H1 (cell line): ENCODE measurements around the gene BRPF3. TPM values are rescaled to one million over a fixed set of nuclear protein-coding genes. Genes with fewer than 3 reads are reported as not detected.

Source experiments
- CTCF ChIA-PET: fragments of 300-600 bp; sonication (Branson Sonifier 250); formaldehyde crosslinking; loops from one replicate; lab custom pipeline; 2021; ENCODE audit not compliant: partially characterized antibody; lab: Charles Lee
- POLR2A ChIA-PET: fragments of 300-600 bp; sonication (Branson Sonifier 250); formaldehyde crosslinking; loops from one replicate; lab custom pipeline; 2021; ENCODE audit warnings: inconsistent platforms; ENCODE audit not compliant: partially characterized antibody; lab: Charles Lee
- DNase-seq, 2 experiments: peaks; one replicate each; pipeline versions ENCODE4 v3.0.0 to v3.0.0-alpha.2; 2010 to 2022; ENCODE audit warnings: low spot score in 2 of 2, low read depth in 1 of 2, mixed read lengths in 1 of 2
- FAIRE-seq: peaks from 2 replicates; lab custom pipeline; 2011; peaks lifted over from hg19 to GRCh38; lab: Jason Lieb, UNC
- H2AFZ ChIP-seq: 2 replicates; pipeline ENCODE4 v1.8.1; 2012; ENCODE audit warnings: low read length, inconsistent platforms
- H2AK5ac ChIP-seq: 2 replicates; pipeline ENCODE4 v1.6.1; 2013; ENCODE audit warnings: low read depth, low read length
- H2BK120ac ChIP-seq: replicated peaks from 2 replicates; pipeline ENCODE3; 2013; ENCODE audit warnings: low read depth, low read length, inconsistent platforms
- H2BK12ac ChIP-seq: 2 replicates; pipeline ENCODE4 v1.6.1; 2013; ENCODE audit warnings: low read depth, low read length
- H2BK15ac ChIP-seq: 2 replicates; pipeline ENCODE4 v1.6.1; 2013; ENCODE audit warnings: low read length
- H2BK20ac ChIP-seq: 2 replicates; pipeline ENCODE4 v1.6.1; 2013; ENCODE audit warnings: low read length
- H2BK5ac ChIP-seq: 2 replicates; pipeline ENCODE4 v1.6.1; 2013; ENCODE audit warnings: low read depth, low read length
- H3K14ac ChIP-seq: 2 replicates; pipeline ENCODE4 v1.6.1; 2013; ENCODE audit warnings: inconsistent platforms; ENCODE audit not compliant: insufficient read length
- H3K18ac ChIP-seq: 2 replicates; pipeline ENCODE4 v1.6.1; 2013; ENCODE audit warnings: low read length; ENCODE audit errors: extremely low read depth
- H3K23ac ChIP-seq: 2 replicates; pipeline ENCODE4 v1.6.1; 2013; ENCODE audit warnings: inconsistent platforms; ENCODE audit not compliant: insufficient read length
- H3K23me2 ChIP-seq: 2 replicates; pipeline ENCODE4 v1.6.1; 2013; ENCODE audit warnings: low read depth, low read length
- H3K27ac ChIP-seq: 2 replicates; pipeline ENCODE4 v1.6.1; 2011; ENCODE audit warnings: low read depth, low read length, inconsistent platforms
- H3K27me3 ChIP-seq, 4 experiments: replicated peaks in 1 of 4; 1 replicate in 1 of 4; 2 replicates in 3 of 4; pipeline versions ENCODE4 v1.6.1 to v1.8.1; 2011 to 2013; ENCODE audit warnings: low read length in 3 of 4, mild to moderate bottlenecking in 3 of 4, inconsistent platforms in 2 of 4, mixed read lengths in 2 of 4, moderate library complexity in 1 of 4; ENCODE audit not compliant: control insufficient read depth in 3 of 4, insufficient read depth in 3 of 4; ENCODE audit errors: extremely low read depth in 1 of 4
- H3K36me3 ChIP-seq, 4 experiments: 2 replicates each; pipeline versions ENCODE4 v1.6.1 to v1.8.1; 2011 to 2013; ENCODE audit warnings: mild to moderate bottlenecking in 4 of 4, low read length in 3 of 4, moderate library complexity in 2 of 4, control low read depth in 1 of 4, inconsistent platforms in 1 of 4; ENCODE audit not compliant: insufficient read depth in 4 of 4, control insufficient read depth in 2 of 4
- H3K4ac ChIP-seq: replicated peaks from 2 replicates; pipeline ENCODE3; 2013; ENCODE audit warnings: low read length, low read depth, mixed read lengths, inconsistent platforms; ENCODE audit not compliant: insufficient read length
- H3K4me1 ChIP-seq, 4 experiments: replicated peaks in 1 of 4; 1 replicate in 1 of 4; 2 replicates in 3 of 4; pipeline versions ENCODE4 v1.6.1 to v1.8.1; 2011 to 2013; ENCODE audit warnings: low read length in 3 of 4, inconsistent platforms in 2 of 4, mixed read lengths in 1 of 4; ENCODE audit not compliant: insufficient read depth in 4 of 4, control insufficient read depth in 3 of 4
- H3K4me2 ChIP-seq, 2 experiments: 2 replicates each; pipeline versions ENCODE4 v1.6.1 to v1.8.1; 2011 to 2013; ENCODE audit warnings: low read depth in 2 of 2, low read length in 2 of 2, control low read depth in 1 of 2, inconsistent platforms in 1 of 2, mild to moderate bottlenecking in 1 of 2; ENCODE audit not compliant: insufficient read depth in 1 of 2
- H3K4me3 ChIP-seq, 4 experiments: fragments of 200-600, 300-600 bp in 1 of 4; sonication (generic), shearing (Covaris generic), sonication (Bioruptor Twin) in 1 of 4; 2 replicates each; pipeline versions ENCODE4 v1.5.1 to v1.8.1; 2011 to 2016; ENCODE audit warnings: low read length in 4 of 4, low read depth in 3 of 4, control low read depth in 2 of 4, inconsistent platforms in 2 of 4, mild to moderate bottlenecking in 2 of 4, mixed read lengths in 1 of 4, moderate library complexity in 1 of 4; ENCODE audit not compliant: insufficient read depth in 2 of 4; ENCODE audit errors: extremely low read depth in 1 of 4
- H3K56ac ChIP-seq: replicated peaks from 2 replicates; pipeline ENCODE3; 2013; ENCODE audit warnings: low read depth, mild to moderate bottlenecking, mixed read lengths, low read length, inconsistent platforms; ENCODE audit not compliant: insufficient read length
- H3K79me1 ChIP-seq: 2 replicates; pipeline ENCODE4 v1.6.1; 2013; ENCODE audit warnings: low read depth, low read length, control low read depth
- H3K79me2 ChIP-seq, 2 experiments: 2 replicates each; pipeline versions ENCODE4 v1.6.1 to v1.8.1; 2012 to 2013; ENCODE audit warnings: low read length in 2 of 2, mild to moderate bottlenecking in 2 of 2, inconsistent platforms in 1 of 2; ENCODE audit not compliant: insufficient read depth in 2 of 2, control insufficient read depth in 1 of 2
- H3K9ac ChIP-seq, 4 experiments: replicated peaks in 1 of 4; 1 replicate in 1 of 4; 2 replicates in 3 of 4; pipeline versions ENCODE4 v1.6.1 to v1.8.1; 2011 to 2013; ENCODE audit warnings: low read depth in 3 of 4, low read length in 3 of 4, control low read depth in 2 of 4, mild to moderate bottlenecking in 2 of 4, moderate library complexity in 2 of 4, inconsistent platforms in 1 of 4; ENCODE audit errors: extremely low read depth in 1 of 4
- H3K9me3 ChIP-seq, 2 experiments: 2 replicates each; pipeline versions ENCODE4 v1.6.1 to v1.8.1; 2012 to 2013; ENCODE audit warnings: mild to moderate bottlenecking in 2 of 2, moderate library complexity in 2 of 2, control low read depth in 1 of 2, inconsistent platforms in 1 of 2, low read depth in 1 of 2, low read length in 1 of 2, mixed read lengths in 1 of 2; ENCODE audit not compliant: insufficient read depth in 2 of 2
- H4K20me1 ChIP-seq, 2 experiments: replicated peaks in 1 of 2; 2 replicates each; pipeline versions ENCODE3 to v1.8.1; 2011 to 2013; ENCODE audit warnings: inconsistent platforms in 2 of 2, low read length in 2 of 2, mild to moderate bottlenecking in 1 of 2; ENCODE audit not compliant: insufficient read depth in 2 of 2, control insufficient read depth in 1 of 2
- H4K5ac ChIP-seq: 2 replicates; pipeline ENCODE4 v1.6.1; 2013; ENCODE audit warnings: low read length, low read depth, mixed read lengths, inconsistent platforms; ENCODE audit not compliant: insufficient read length
- H4K8ac ChIP-seq: 2 replicates; pipeline ENCODE4 v1.8.0; 2013; ENCODE audit warnings: mild to moderate bottlenecking, moderate library complexity, low read length, inconsistent platforms; ENCODE audit not compliant: insufficient read depth; ENCODE audit errors: extremely low read depth
- H4K91ac ChIP-seq: replicated peaks from 2 replicates; pipeline ENCODE3; 2013; ENCODE audit warnings: low read length, mixed read lengths, inconsistent platforms; ENCODE audit not compliant: insufficient read length
- ASH2L ChIP-seq: fragments of 200-600, 300-600 bp; sonication (generic); IDR thresholded peaks from one replicate; pipeline ENCODE4 v1.7.1; 2017; ENCODE audit warnings: low read length
- BACH1 ChIP-seq: IDR thresholded peaks from 2 replicates; pipeline ENCODE4 v1.6.1; 2012; ENCODE audit warnings: low read length, improper control_type of control experiment
- BRCA1 ChIP-seq: IDR thresholded peaks from 2 replicates; pipeline ENCODE4 v1.6.1; 2012; ENCODE audit warnings: low read depth, low read length, improper control_type of control experiment
- CTBP2 ChIP-seq: IDR thresholded peaks from 2 replicates; pipeline ENCODE4 v1.7.0; 2011; ENCODE audit warnings: borderline replicate concordance, mild to moderate bottlenecking, moderate library complexity, mixed read lengths, low read length; ENCODE audit not compliant: insufficient read depth, insufficient read length
- GABPA ChIP-seq: IDR thresholded peaks from 2 replicates; pipeline ENCODE4 v1.6.1; 2011; ENCODE audit warnings: mild to moderate bottlenecking, low read length, moderate library complexity, borderline replicate concordance; ENCODE audit not compliant: insufficient read depth
- KDM4A ChIP-seq: IDR thresholded peaks from one replicate; pipeline ENCODE4 v1.7.1; 2012; ENCODE audit warnings: low read depth, mild to moderate bottlenecking, moderate library complexity, low read length, inconsistent platforms; ENCODE audit not compliant: severe bottlenecking
- MAFK ChIP-seq: IDR thresholded peaks from 2 replicates; pipeline ENCODE4 v1.6.1; 2012; ENCODE audit warnings: low read depth, mild to moderate bottlenecking, improper control_type of control experiment, low read length
- POU5F1 ChIP-seq: IDR thresholded peaks from 2 replicates; pipeline ENCODE4 v1.6.1; 2011; ENCODE audit warnings: low read depth, mild to moderate bottlenecking, low read length, moderate library complexity
- RFX5 ChIP-seq: IDR thresholded peaks from 2 replicates; pipeline ENCODE4 v1.6.1; 2011; ENCODE audit warnings: low read depth, low read length, improper control_type of control experiment, borderline replicate concordance
- SIX5 ChIP-seq: IDR thresholded peaks from 2 replicates; pipeline ENCODE4 v1.6.1; 2011; ENCODE audit warnings: mild to moderate bottlenecking, low read depth, low read length
- SP1 ChIP-seq: IDR thresholded peaks from 2 replicates; pipeline ENCODE4 v1.6.1; 2011; ENCODE audit warnings: low read depth, low read length
- TBP ChIP-seq: IDR thresholded peaks from 2 replicates; pipeline ENCODE4 v1.6.1; 2011; ENCODE audit warnings: low read depth, low read length, improper control_type of control experiment
- TCF12 ChIP-seq: IDR thresholded peaks from 2 replicates; pipeline ENCODE4 v1.6.1; 2011; ENCODE audit warnings: low read depth, mild to moderate bottlenecking, low read length
- YY1 ChIP-seq: IDR thresholded peaks from 2 replicates; pipeline ENCODE4 v1.6.1; 2011; ENCODE audit warnings: low read depth, mild to moderate bottlenecking, low read length
- WGBS, 2 experiments: shearing (Covaris generic) in 1 of 2; methylation state at CpG; one replicate each; pipeline versions ENCODE4 v1.1.6 to v1.1.7; 2013 to 2015; ENCODE audit warnings: low lambda C conversion rate in 2 of 2, mixed read lengths in 2 of 2, inconsistent platforms in 1 of 2, low coverage in 1 of 2, missing lambda C conversion rate in 1 of 2; ENCODE audit not compliant: insufficient replicate concordance in 2 of 2, insufficient coverage in 1 of 2, insufficient read length in 1 of 2; ENCODE audit errors: extremely low coverage in 1 of 2, missing lambda C conversion rate in 1 of 2; 5-methylcytosine and 5-hydroxymethylcytosine counted together
- polyA plus RNA-seq, 7 experiments: library from polyadenylated mRNA; depleted of rRNA in 3 of 7; stranded (reverse) in 5 of 7; unstranded in 2 of 7; fragments of >200 nt in 5 of 7; fragments of 200-250 nt in 2 of 7; gene quantifications; 1 replicate in 5 of 7; 2 replicates in 1 of 7; 4 replicates in 1 of 7; pipeline versions ENCODE4 v1.2.1 to v1.2.3, GENCODE V29; 2011 to 2013; ENCODE audit warnings: missing spikeins in 2 of 7, mixed read lengths in 2 of 7
- total RNA-seq: library from RNA; stranded (reverse); fragmentation: NEBNext Ultra II Directional; extraction: Animal tissue kit (Norgen Biotek cat#: 25700); gene quantifications from 2 replicates; pipeline ENCODE4 v1.2.1, GENCODE V29; 2021

BRPF3 gene
- total and polyA plus RNA-seq, 2 of the 8 experiments (the other 6 are each of a cell fraction or from before 2014, with no cell fraction given): 26.0 to 37.5 TPM

DNA sequence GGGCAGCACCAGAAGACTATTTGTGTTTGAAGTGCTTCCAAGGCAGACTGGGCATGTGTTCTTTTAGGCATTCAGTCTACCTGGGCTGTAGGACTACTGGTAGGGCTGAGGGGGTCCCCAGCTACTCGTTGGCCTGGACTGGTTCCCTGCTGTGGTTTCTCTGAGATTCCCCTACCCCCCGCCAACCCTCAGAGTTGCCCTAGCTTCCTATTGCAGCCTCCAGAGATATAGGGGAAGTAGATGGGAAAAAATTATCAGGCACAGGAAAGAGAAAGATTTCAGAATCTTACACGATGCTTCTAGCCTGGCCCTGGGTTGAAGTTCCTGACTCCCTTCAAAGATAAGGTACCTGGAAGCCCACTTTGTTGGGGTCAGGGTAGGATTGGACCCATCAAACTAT, 22.5 kb downstream of the BRPF3 start:
- no peak overlapping the region for H3K4me2 ChIP-seq
- no peaks in the 10 kb centered on the region for H3K27me3 ChIP-seq
- no peak overlapping the region for H2BK120ac ChIP-seq
- H3K4ac ChIP-seq: no peak overlapping the region
- no peak overlapping the region for H2AK5ac ChIP-seq
- H3K18ac ChIP-seq: no peak overlapping the region
- no peak overlapping the region for H3K27ac ChIP-seq
- H4K5ac ChIP-seq: no peak overlapping the region
- no peak for FAIRE-seq
- H3K79me2 ChIP-seq: no peaks in the 10 kb centered on the region
- no peak overlapping the region for H3K14ac ChIP-seq
- H3K56ac ChIP-seq: no peak overlapping the region
- no peak overlapping the region for H4K91ac ChIP-seq
- H4K20me1 ChIP-seq: no peaks in the 10 kb centered on the region
- no peaks in the 10 kb centered on the region for H3K9me3 ChIP-seq
- no peak overlapping the region for H2BK5ac ChIP-seq
- 83% methylated on average over 3 of the region's 3 CpGs; no CpG with 5 or more reads in 1 of the 2 experiments for WGBS, 2 experiments
- H4K8ac ChIP-seq: no peak overlapping the region
- H3K4me1 ChIP-seq: no peaks in the 10 kb centered on the region
- DNase-seq: no peak
- H2BK15ac ChIP-seq: no peak overlapping the region
- no peaks in the 10 kb centered on the region for H3K79me1 ChIP-seq
- CTCF ChIA-PET: interaction anchor here (1.4 kb wide), 1 partner anchor 11 kb away, joined by 3 read pairs; no protein-coding TSS in a partner anchor
- no peak overlapping the region for H3K23ac ChIP-seq
- no peak overlapping the region for H3K9ac ChIP-seq
- H3K36me3 ChIP-seq: peaks cover 20 to 79% (median 56%) of the 10 kb centered on the region in 4 experiments
- no peak overlapping the region for H2BK20ac ChIP-seq
- H2BK12ac ChIP-seq: no peak overlapping the region
- no peak overlapping the region for H2AFZ ChIP-seq
- H3K23me2 ChIP-seq: no peaks in the 10 kb centered on the region
- H3K4me3 ChIP-seq: no peak overlapping the region
- POLR2A ChIA-PET: interaction anchor here (0.6 to 2.2 kb wide), 3 partner anchors 9 to 498 kb away, joined by 3 to 5 read pairs (median 3); no protein-coding TSS in a partner anchor
- TF ChIP-seq GABPA (no peak), BRCA1 (no peak), TBP (no peak), MAFK (no peak), CTBP2 (no peak), YY1 (no peak), SP1 (no peak), TCF12 (no peak), BACH1 (no peak), KDM4A (no peak), SIX5 (no peak), RFX5 (no peak), POU5F1 (no peak), ASH2L (no peak)
